Measurements from ENCODE around the gene GHR.

The GHR gene

GRCh38 chr5:42423285-42424165, at the start of gene GHR:
Gene GHR, plus strand, starts transcription at chr5:42423439. Its CDS starts 142,436 bp downstream, at chr5:42565875.
- DNase-seq, result peak; percentile 3

GRCh38 chr5:42374679-42375273, 48.5 kb upstream of the GHR start:
- no peak for DNase-seq

- no peak for DNase-seq
These were observed 45.7 kb upstream of the GHR start for GRCh38 chr5:42377496-42377895.

- DNase-seq, result no peak
These were observed 41.3 kb upstream of the GHR start for GRCh38 chr5:42381973-42382372.

- DNase-seq, result no peak
These were observed 35.7 kb upstream of the GHR start for GRCh38 chr5:42387563-42387962.

GRCh38 chr5:42390115-42390514, 33.1 kb upstream of the GHR start:
- no peak for DNase-seq

GRCh38 chr5:42392917-42393316, 30.3 kb upstream of the GHR start:
- no peak for DNase-seq

GRCh38 chr5:42396111-42396510, 27.1 kb upstream of the GHR start:
- no peak for DNase-seq

- DNase-seq, result no peak
These were observed 26.0 kb upstream of the GHR start for GRCh38 chr5:42397267-42397666.

- DNase-seq, result no peak
These were observed 23.5 kb upstream of the GHR start for GRCh38 chr5:42399702-42400101.

GRCh38 chr5:42400474-42400873, 22.8 kb upstream of the GHR start:
- no peak for DNase-seq

- no peak for DNase-seq
These were observed 20.0 kb upstream of the GHR start for GRCh38 chr5:42403236-42403635.

GRCh38 chr5:42404366-42404765, 18.9 kb upstream of the GHR start:
- no peak for DNase-seq

- no peak for DNase-seq
These were observed 3.9 kb upstream of the GHR start for GRCh38 chr5:42419294-42419693.

GRCh38 chr5:42422656-42423280, 471 bp upstream of the GHR start:
- DNase-seq, result no peak

- no peak for DNase-seq
These were observed 2.8 kb downstream of the GHR start for GRCh38 chr5:42426016-42426415.

GRCh38 chr5:42429694-42430093, 6.5 kb downstream of the GHR start:
- DNase-seq, result no peak

GRCh38 chr5:42434047-42434724, 10.9 kb downstream of the GHR start:
- no peak for DNase-seq

GRCh38 chr5:42436051-42436450, 12.8 kb downstream of the GHR start:
- no peak for DNase-seq

- DNase-seq, result no peak
These were observed 31.2 kb downstream of the GHR start for GRCh38 chr5:42454216-42454995.

- no peak for DNase-seq
These were observed 37.8 kb downstream of the GHR start for GRCh38 chr5:42461033-42461432.

GRCh38 chr5:42461507-42461906, 38.3 kb downstream of the GHR start:
- DNase-seq, result no peak

GRCh38 chr5:42462083-42462482, 38.8 kb downstream of the GHR start:
- no peak for DNase-seq
